GM19240 (cell line): Measurements from ENCODE around the gene CORO1C.

Experiments used
- DNase-seq: peaks from one replicate; pipeline ENCODE4 v3.0.0; 2011; ENCODE audit warnings: low spot score; ENCODE audit not compliant: insufficient read length

CORO1C gene

DNA sequence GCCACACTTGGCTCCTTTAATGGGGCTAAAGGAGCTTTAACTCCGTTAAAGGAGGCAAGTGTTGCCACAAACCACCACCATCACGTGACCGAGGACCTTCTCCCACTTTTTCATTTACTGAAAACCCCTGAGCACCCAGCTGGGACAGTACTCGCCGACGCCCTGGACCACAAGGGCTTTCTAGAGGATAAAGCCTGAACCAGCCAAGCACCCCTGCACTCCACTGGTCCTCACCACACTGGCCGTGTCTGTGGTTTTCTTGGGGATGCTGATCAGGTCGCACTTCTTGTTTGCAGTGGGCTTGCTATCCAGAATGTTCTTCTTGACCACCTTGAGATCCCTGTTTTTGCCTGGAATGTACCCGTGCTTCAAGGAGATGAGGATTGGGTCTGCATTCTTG, 82.9 kb downstream of the CORO1C start:
- no peak for DNase-seq

DNA sequence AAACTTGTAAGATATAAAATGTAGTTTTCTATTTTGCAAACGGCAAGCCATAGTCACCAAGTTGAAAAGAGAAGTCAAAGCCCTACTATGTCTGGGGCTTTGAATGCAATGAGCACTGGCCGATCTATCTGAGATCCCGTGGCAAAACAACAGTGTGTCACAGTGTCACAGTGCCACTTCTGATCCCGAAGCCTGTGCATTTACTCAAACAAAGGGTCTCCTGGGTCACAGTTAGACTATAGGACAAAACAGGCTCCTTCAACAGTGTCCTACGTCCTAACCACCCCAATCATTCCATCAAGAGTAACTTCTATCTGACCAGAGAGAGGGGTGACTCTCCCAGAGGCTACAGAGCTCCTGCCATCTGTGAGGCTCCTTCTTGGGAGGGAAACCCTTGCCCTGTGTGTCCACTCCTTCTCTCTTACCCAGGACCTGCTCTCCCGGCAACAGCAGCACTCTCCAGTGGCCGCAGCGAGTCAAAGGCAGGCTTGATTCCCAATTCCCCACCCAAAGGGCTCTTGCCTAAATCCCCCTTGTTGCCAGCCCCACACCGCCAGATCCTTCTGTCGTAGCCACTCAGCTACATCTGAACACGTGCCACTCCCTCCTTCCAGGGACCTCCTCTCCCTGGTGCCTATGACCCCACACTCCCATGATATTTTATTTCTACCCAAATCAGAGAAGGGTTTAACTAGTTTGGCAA, 83.6 kb downstream of the CORO1C start:
- DNase-seq: no peak

DNA sequence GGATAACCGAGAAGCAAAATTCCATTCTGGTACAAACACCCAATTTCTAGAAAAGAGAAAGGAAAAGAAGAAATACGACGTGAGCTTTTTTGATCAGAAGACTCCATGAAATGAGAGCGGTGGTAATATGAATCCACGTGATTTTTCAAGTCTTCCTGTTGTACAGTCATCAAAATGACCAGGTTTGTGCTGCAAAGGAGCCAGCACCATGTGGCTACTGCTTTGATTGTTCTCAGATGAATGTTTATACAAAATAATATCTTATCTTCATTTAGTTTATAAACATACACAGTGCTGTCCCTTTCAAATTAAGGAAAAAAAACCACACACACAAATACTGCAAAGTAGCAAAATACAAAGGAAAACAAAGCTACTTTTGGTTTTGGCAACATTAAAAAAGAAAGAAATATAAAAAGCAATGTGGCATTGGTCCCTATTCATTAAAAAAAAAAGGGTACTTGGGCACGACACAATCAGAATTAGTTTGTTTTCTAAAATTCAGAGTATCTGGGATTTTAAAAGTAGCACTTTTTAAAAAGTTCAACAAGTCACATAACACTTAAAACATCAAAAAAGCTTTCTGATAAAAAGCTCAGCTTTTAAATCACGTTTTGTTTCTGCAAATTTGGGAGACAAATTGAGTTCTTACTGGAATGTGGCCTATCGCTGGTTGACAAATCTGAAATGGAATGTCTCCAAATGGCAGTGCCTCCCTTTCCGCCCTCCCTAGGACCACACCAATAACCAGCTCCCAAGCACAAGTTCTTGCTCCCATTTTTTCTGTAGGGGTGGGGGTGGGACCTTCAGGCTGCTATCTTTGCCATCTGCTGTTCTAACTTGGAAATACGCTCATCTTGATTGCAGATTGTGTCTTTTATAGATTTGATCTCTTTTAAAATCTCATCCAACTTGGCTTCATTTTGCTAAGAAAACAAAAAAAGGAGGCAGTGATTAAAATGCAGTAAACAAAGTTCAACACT, 84.4 kb downstream of the CORO1C start:
- no peak for DNase-seq

DNA sequence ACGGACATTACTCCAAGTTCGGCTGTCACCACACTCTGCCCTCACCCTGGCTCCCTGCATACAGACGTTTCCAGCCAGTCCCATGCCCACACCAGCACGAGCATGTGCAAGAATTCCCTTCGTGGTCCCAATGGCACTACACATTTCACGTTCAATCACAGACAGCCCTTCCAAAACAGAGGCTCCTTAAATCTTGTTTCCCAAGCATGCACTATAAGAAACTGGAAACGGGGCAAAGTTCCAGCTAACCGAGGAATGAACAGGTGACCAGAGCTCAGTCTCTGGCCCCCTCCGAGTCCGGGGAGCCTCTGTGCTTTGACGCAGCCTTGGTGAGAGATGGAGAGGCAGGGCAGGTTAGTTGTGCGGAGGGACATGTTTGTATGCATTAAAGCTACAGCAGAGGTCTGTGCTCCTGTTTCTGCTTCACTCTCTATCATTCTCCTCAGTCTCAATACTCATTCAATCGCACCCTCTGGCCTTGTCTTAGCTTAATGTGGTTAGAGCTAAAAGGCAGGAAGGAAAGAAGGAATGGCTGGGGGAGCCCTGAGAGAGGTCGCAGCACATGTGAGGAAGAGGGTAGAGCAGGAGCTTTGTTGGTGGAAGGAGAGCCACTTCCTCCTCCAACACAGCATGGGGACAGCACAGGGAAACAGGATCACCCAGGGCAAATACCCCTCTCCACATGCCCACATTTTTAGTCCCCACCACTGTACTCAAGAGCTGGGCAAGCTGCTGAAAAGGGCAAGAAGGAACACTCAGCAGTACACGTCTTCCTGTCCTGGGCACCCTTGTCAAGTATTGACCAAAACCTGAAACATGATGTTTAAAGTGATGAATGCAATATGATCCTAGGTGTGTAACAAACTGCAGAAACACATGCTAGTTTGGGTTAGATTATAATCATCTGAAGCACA, 85.4 kb downstream of the CORO1C start:
- no peak for DNase-seq

DNA sequence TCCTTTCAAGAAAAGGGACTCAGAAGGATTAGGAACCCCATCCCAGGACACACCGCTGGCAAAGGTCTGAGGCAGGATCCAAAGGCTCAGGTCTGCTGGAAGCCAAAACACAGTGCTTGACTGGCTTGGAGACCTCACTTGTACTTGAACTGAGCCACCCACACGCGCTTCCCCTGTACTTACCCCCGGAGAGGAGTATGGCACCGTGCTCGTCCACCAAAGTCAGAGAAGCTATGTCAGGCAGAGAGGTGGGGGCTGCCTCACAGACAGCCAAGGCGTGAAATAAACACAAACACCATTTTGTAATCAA, 86.6 kb downstream of the CORO1C start:
- DNase-seq: no peak

DNA sequence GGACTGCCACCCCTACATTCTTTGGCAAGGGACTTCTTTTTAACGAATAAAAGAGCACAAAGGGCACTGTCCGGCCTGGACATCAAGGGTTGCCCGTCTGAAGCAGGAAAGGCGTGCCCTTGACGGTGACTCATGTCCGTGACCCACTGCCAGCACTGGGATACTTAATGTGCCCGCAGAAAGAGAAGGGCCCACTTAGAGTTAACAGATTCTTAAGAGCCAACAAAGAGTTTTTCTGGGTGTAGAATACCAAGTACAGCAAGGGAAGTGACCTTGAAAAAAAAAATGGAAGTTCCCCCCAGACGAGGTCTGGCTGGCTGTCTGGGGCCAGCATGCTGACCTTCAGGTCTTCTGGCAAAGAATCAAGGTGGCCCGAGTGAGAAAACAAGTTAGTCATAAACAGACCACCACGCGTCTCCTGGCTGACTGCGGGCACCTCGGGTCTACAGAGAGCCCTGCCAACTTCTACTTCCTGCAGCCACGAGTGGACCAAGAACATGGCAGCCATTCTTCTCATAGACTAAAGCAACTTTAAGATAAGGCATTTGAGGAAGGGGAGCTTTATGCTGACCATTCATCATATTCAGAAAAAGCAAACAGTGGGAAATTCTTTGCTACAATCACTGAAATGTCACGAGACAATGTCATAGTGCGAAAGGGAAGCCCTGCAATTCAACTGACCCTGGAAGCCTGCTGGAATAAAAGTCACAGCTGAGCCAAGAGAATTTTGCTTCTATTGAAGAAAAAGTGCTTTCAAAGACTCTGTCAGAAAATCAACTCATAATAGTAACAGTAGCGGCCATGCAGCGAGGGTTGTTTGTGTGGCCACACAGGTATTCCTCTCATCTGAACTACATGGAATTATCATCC, 87.1 kb downstream of the CORO1C start:
- DNase-seq: no peak

DNA sequence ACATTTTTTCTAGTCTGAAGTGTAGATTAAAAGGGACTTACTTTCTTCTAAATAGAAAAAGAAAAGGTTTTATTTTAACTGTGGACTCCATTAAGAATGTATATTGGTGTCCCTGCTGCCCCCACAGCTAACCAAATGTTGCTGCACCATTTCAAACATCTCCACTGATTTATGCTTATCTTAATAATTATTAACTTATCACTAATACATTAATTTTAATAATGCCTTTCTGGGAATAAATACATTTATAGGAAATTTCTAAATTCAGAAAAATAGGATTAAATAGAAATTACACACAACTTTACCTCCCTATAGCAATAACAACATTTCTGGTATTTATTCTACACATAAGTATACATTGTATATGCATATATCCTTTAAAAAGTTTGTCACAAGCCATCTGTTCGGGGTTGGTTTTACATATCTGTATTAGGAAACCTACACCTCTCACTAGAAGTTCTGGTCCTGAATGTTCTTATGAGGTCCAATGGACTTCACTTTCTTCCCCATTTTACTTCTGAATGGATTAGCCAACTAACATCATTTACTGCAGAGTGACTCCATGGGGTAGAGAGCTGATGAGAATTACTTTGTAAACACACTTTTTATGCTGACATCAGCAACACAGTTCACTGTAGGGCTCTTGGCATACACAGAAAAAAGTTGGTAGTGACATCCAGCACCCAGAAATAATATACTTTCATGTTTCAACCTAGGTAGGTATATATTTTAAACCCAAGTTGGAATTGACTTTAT, 88.2 kb downstream of the CORO1C start:
- no peak for DNase-seq

DNA sequence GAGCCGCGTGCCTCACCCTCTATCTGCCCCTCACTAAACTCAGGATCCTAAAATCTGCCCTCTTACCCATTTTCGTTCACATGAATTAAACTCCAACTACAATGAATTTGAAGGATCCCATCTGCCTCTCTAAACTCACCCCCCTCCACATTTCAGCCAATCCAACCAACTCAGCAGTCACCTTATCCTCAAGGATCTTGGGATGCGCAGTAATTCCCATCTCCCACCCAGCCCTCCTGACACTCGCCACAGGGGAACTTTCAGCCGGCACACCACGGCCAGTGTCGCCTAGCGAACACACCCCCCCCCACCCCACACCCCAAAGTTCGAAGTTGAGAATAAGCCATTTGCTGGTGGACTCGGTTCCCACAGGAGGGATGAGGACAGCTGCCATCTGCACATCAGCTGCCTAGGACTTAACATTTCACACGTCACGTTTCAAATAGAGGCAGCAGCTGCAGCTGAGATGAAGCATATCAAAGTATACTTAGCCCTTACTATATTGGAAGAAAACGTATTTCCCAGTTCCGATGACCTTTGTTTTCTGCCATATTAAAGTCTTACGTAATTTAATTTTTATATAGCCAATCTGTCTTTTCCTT, 88.9 kb downstream of the CORO1C start:
- DNase-seq: no peak

DNA sequence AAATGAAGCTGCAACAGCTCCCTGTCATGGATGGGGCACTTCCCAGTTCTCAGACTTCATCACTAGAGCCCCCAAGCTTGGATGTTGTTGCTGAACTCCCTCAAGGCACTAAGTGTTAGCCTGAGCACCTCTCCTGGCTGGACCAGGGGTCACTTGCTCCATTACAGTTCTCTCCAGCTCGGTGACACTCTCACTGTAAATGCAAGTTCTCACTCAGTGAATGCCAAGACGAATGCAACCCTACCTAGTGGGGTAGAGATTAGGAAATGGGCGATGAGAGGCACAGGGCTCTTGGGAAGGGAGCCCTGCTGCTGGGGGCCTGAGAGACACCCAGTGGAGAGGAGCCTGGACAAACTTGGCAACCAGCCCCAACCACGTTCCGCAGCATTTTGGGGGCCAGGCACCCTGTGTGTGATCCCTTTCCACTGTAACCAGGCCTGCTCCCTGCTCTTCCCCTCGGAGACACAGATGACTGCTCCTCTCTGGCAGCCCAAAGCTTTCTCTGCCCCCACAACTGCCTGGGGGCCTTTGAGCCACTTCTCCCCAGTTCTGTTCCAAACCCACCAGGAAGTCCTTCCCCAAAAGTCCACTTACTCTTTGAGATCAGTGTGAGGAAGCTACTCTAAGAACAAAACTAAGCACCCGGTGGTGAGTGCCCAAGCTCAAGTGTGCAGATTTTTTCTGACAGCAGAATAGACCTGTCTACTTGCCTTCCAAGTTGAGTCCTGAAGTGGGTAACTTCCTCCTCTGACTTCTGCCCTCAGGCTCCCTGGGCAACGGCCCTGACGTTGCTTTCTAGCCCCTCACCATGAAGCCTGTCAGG, 89.7 kb downstream of the CORO1C start:
- DNase-seq: no peak

DNA sequence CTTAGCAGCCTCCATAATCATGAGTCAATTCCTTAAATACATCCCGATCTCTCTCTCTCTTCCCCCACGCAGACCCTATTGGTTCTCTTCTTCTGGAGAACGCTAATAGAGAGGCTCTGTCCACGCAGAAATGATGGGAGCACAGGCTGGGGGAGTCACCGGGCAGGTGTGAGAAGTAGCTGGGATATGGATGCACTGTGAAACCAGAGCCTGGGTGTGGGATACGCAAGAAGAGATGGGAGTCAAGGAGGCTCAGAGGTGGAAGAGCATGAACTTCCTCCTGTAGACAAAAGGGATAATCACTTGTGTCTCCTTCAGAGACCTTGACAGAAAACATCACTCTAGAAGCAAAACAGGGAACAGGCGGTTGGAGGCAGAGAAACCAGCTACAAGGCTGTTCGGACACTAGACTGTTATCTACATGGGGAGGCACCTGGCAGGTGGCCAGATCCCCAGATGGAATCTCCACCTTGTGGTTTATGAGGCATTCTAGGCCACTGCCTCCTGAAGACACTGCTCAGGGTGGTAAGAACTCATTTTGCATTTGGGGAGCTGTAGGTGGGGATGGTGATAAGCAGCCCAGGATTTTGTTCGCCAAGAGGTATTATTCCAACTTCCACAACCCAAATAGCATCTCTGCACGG, 90.4 kb downstream of the CORO1C start:
- DNase-seq: no peak

DNA sequence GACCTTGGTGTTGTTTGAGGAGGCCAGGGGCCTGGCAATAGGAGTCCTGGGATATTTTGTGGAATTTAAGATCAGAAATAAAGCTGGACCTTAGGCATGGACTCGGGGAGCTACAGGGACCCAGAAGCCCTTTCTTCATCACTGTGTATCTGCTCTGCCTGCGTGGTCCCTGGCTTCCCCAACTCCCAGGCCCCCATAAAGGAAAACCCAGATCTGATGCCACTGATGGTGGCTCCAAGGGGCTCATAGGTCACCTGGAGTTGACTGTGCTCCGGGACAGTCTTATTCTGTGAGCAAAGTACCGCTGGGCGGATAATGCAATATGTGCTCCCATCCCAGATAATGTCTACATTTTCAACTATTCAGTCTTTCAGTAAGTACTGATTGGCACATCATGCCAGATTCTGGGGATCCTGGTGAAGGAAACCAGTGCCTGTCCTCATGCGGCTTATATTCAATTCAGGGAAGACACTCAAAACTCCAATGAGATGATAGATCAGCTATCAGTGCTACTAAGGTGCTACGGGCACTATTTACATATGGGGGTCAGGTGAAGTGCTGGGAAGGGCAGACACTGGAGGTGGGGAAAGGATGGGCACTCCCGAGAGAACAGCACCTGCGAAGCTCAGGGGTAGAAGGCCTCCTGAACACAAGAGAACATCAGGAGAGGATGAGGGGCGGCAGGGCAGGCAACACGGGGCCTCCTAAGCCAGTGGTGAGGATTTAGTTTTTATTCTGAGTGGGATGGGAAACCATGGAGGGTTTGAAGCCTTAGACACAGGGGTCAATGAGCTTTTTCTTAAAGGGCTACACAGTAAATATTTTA, 92.1 kb downstream of the CORO1C start:
- DNase-seq: no peak

DNA sequence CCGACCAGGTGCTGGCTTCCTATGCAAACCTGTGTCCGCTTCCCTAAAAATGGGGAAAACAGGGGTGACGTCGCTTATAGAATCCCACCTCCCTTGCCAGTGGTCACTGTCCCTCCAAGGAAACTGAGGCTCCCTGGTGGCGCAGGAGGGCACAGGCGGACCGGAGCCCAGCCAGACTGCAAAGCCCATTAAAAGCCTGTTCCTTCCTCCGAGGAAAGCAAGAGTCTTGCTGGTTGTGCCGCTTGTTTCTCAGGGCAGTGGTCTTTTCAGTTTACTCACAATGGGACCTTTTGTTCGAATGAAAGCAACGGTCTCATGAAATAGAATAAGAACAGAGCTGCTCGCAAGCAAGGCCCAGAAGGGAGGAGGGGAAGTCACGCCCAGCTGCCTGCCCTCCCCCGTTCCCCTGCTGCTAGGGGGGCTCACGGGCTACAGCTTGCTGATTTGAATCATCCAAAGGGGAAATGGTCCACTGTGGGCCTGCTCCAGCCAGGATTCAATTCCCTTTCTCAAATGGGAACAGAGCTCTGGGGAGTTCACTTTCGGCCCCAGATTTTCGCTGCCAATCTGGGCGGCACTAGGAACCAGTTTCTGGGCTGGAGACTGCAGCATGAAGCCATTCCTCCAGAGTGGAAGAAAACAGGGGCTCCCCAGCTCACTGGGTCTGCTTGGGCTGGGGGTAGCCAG, 93.0 kb downstream of the CORO1C start:
- DNase-seq: no peak

DNA sequence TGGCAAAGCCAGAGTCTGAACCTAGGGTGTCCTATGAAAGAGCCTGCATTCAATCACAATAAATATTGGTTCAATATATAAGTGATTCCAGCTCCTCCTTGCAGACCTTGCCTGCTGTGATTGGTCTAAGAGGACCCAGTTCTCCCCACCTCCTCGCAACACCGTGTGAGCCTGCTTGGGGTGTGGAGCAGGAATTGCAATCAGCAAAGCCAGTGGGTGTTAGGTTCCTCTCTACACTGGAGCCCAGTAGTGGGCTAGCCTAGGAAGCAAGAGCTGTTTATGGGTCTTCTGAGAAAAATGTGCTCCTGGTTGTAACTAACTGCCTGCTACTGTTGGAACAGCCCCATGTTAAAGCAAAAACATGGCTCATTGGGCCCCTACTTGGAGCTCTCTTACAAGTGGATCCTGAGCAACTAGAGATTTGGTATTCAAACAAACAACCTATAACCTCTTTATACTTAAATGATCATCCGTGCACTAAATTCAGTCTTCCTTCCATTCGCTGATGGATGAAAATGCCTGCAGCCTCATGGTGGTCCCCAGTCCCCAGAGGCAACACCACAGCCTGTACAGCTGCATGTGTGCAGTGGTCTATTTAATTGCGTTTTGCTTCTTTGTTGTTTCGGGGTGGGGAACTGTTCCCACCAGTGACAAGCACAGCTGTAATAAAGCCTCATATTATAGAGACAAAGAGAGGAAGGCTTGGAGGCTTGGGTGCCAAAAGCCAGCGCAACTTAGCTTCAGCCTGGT, 93.9 kb downstream of the CORO1C start:
- DNase-seq: no peak

DNA sequence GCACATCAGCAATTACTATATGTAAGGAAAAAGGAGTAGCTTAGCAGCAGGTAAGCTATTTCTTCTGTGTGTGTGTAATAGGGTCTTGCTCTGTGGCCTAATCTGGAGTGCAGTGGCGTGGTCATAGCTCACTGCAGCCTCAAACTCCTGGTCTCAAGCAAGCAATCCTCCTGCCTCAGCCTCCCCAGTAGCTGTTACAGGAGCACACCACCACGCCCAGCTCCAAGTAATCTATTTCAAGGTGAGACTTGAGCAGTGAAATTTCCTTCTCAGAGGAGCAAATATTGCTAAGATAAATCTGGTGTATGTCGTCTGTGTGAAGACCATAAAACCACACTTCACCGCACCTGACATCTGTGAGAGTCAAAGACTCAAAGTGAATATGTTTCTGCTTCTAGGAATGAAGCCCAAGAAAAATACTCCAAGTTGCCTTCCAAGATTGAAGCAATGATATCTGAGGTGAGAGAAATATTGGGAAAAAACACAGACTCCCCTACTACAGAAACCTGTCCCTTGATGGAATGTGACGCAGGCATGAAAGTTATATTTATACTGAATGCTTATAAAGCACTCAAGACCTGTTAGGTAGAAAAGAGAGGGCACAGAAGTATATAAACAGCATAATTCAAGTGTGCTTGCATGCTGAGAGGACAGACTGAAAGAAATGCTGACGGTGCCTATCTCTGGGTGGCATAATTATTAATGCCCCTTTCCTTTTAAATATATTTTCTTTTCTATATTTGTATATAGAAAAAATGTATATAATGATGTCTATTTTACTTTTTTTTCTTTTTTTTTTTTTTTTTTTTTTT, 95.1 kb downstream of the CORO1C start:
- DNase-seq: no peak
